Brain microvascular endothelial cell (primary cell): ENCODE measurements around the gene FBN2.
A peak's percentile ranks its signal among the peaks of the same experiment; 100 is the strongest.

Experiments used
- DNase-seq: peaks from one replicate; pipeline ENCODE4 v3.0.0-alpha.2; 2020
- H3K27ac ChIP-seq: fragments of 250-450 bp; sonication (Bioruptor Pico); 2 replicates; pipeline ENCODE4 v1.5.1; 2020; ENCODE audit warnings: mild to moderate bottlenecking, moderate library complexity
- H3K27me3 ChIP-seq: fragments of 250-450 bp; sonication (Bioruptor Pico); replicated peaks from 2 replicates; pipeline ENCODE4 v1.5.1; 2020; ENCODE audit warnings: mild to moderate bottlenecking
- H3K36me3 ChIP-seq: fragments of 250-450 bp; sonication (Bioruptor Pico); replicated peaks from 2 replicates; pipeline ENCODE4 v1.5.1; 2020; ENCODE audit warnings: mild to moderate bottlenecking
- H3K4me3 ChIP-seq: 2 replicates; pipeline ENCODE4 v1.5.1; 2011; ENCODE audit warnings: low read depth, mild to moderate bottlenecking, control low read depth, low read length, moderate library complexity
- CTCF ChIP-seq: IDR thresholded peaks from 2 replicates; pipeline ENCODE4 v1.5.1; 2011; ENCODE audit warnings: low read depth, mild to moderate bottlenecking, moderate library complexity, low read length, control low read depth, inconsistent platforms; ENCODE audit errors: missing control alignments
- in situ Hi-C: cut with HindIII; loops from 2 replicates; pipeline ENCODE4 v1.10.0; 2017; ENCODE audit warnings: low sequenced_read_pairs, low pct_ligation_motif_present

The FBN2 gene

GRCh38 chr5:128538250-128539037 lies 399 bp upstream of the FBN2 start:
- DNase-seq = peak; percentile 78
- in situ Hi-C loops = no loop called here

GRCh38 chr5:128537221-128537999 lies 635 bp downstream of the FBN2 start:
- peak; percentile 41 for DNase-seq
- H3K36me3 ChIP-seq = no peaks in the 10 kb centered on the region
- H3K27me3 ChIP-seq = no peaks in the 10 kb centered on the region
- in situ Hi-C loops = no loop called here
- H3K4me3 ChIP-seq = peak overlapping the region; percentile 73
- H3K27ac ChIP-seq = peak overlapping the region; percentile 46
- no peak for TF ChIP-seq CTCF

More at GRCh38 chr5:128538250-128539037, 399 bp upstream of the FBN2 start:
- no peaks in the 10 kb centered on the region for H3K36me3 ChIP-seq
- H3K4me3 ChIP-seq = peak overlapping the region; percentile 73
- peak overlapping the region; percentile 46 for H3K27ac ChIP-seq
- no peak for TF ChIP-seq CTCF
- no peaks in the 10 kb centered on the region for H3K27me3 ChIP-seq

- peak; percentile 31 for TF ChIP-seq CTCF
- Histone ChIP-seq H3K27ac (no peak overlapping the region), H3K4me3 (peak overlapping the region; percentile 73), H3K27me3 (no peaks in the 10 kb centered on the region), H3K36me3 (no peaks in the 10 kb centered on the region)
- DNase-seq = peak; percentile 7
- in situ Hi-C loops = no loop called here
Measured at GRCh38 chr5:128536254-128537220, 1.5 kb downstream of the FBN2 start.

GRCh38 chr5:128535251-128535650 lies 2.8 kb downstream of the FBN2 start:
- no peak overlapping the region for H3K27ac ChIP-seq
- DNase-seq = no peak
- no peak for TF ChIP-seq CTCF

GRCh38 chr5:128534726-128535125 lies 3.3 kb downstream of the FBN2 start:
- TF ChIP-seq CTCF = no peak
- in situ Hi-C loops = no loop called here
- Histone ChIP-seq H3K27me3 (no peaks in the 10 kb centered on the region), H3K4me3 (no peak overlapping the region), H3K36me3 (no peaks in the 10 kb centered on the region), H3K27ac (no peak overlapping the region)
- DNase-seq = no peak

More at GRCh38 chr5:128535251-128535650, 2.8 kb downstream of the FBN2 start:
- in situ Hi-C loops = no loop called here
- Histone ChIP-seq H3K36me3 (no peaks in the 10 kb centered on the region), H3K4me3 (no peak overlapping the region), H3K27me3 (no peaks in the 10 kb centered on the region)
